A549 treated with ZK216348 at 1 μM for 4 hours (cell line): ENCODE results near the gene LZTS2. TPM values are rescaled to one million over a fixed set of nuclear protein-coding genes. Genes with fewer than 3 reads are reported as not detected.

Experiments used
- total RNA-seq: library from RNA; stranded (reverse); fragments of 200-300 nt; extraction: Qiagen RNA extraction; gene quantifications from 5 replicates; pipeline ENCODE4 v1.2.3, GENCODE V29; 2022; ENCODE audit warnings: low read depth

The LZTS2 gene, protein sequence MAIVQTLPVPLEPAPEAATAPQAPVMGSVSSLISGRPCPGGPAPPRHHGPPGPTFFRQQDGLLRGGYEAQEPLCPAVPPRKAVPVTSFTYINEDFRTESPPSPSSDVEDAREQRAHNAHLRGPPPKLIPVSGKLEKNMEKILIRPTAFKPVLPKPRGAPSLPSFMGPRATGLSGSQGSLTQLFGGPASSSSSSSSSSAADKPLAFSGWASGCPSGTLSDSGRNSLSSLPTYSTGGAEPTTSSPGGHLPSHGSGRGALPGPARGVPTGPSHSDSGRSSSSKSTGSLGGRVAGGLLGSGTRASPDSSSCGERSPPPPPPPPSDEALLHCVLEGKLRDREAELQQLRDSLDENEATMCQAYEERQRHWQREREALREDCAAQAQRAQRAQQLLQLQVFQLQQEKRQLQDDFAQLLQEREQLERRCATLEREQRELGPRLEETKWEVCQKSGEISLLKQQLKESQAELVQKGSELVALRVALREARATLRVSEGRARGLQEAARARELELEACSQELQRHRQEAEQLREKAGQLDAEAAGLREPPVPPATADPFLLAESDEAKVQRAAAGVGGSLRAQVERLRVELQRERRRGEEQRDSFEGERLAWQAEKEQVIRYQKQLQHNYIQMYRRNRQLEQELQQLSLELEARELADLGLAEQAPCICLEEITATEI
- 22.6 to 47.5 TPM (median 42.1 TPM) in 5 replicates for total RNA-seq

DNA sequence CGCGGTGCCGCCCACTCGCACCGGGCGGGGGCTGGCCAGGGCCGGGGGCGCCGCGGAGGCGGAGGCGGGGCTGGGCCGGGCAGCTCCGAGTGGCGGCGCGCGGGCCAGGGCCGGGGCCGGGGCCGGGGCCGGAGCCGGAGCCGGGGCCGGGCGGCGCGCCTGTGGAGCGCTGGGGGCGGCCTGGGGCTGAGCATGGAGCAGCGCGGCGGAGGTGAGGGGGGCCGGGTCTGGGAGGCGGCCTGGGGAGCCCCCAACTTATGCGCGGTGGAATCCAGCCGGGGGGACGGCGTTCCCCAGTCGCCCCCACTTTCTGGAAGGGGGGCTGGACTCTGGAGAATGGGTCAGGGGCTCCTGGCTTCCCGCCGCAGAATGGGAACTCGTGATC lies at the start of gene LZTS2:
Gene LZTS2 (plus strand): TSS at position 67 of the 385 bp plus-strand sequence. CDS start 2,731 bp downstream, outside the sequence.

DNA sequence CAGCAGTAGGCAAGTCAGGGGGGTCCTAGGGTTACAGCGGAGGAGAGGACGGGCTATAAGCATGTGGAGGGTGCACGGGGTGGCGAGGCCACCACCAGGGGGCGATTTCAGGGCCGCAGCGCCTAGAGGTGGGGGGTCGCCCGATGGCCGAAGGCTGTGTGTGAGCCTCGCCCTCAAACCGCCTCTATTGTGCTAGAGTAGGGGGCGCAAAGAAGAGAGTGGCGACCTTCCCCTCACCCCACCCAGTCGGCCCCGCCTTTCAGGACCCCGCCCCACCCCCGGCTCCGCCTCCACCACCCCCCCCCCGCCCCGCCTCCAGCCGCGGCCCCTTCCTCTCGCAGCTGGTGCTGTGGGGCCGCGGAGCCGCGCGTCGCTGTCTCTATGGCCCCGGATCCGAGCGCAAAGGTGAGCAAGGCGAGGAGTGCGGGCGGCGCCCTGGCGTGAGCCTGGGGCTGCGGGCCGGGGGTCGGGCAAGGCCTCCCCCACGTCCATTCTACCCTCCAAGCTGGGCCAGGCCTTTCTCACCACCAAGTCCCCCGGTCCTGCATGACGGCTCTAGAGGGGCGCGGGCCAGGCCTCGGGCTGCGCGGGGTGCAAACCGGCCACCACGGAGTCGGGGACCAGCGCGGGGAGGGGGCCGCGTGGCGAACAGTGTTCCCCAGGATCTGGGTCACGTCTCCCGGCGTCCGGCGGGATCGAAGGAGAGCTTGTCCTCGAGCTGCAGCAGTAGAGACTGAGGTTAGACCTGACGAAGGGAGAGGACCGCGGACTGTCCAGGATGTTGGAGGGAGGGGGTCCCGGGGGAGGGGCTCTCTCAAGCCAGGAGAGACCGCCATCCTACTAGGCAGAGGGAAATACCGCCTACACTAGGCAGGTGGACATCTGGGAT lies 30.2 kb upstream of the LZTS2 start, which contains the start of gene SEMA4G:
Gene SEMA4G (plus strand): TSS at position 318 of the 889 bp plus-strand sequence. CDS start 3,409 bp downstream, outside the sequence.

DNA sequence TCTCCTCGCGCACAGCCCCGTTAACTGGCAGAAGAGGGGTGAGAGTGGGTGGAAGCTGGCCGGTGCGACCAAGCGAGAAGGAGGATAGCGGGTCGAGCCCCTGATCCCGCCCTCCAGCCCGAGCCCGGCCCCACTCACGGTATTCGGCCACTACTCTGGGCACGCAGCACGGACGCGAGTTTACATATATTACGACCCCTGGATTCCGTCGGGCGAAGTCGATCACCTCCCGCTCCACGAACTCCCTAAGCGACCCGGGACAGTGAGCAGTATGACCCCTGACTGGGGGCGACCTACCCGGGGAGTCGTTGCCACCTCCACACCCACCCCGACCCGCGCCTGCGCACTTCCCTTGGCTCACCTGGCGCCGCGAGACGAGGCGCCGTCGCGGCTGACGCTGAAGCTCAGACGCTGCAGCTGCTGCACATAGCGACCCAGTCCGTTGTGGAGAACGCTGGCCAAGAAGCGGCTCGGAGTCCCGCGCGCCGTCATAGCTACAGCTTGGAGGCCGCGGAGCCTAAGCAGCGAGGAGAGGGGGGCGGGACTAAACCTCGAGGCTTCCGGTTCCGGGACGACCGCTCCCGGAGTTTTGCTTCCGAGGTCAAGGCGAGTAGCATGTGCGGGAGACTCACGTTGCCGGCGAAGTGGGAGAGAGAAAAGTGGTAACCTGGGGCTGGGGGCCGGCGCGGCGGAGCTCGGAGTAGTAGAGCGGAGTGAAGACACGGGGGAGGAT lies 12.5 kb upstream of the LZTS2 start, which contains the start of the genes MRPL43 and TWNK:
Gene MRPL43 (minus strand): TSS at position 546 of the 733 bp plus-strand sequence. CDS start 54 bp downstream, at position 492.
Gene TWNK (plus strand): TSS at position 592 of the 733 bp plus-strand sequence. CDS start 668 bp downstream, outside the sequence.

DNA sequence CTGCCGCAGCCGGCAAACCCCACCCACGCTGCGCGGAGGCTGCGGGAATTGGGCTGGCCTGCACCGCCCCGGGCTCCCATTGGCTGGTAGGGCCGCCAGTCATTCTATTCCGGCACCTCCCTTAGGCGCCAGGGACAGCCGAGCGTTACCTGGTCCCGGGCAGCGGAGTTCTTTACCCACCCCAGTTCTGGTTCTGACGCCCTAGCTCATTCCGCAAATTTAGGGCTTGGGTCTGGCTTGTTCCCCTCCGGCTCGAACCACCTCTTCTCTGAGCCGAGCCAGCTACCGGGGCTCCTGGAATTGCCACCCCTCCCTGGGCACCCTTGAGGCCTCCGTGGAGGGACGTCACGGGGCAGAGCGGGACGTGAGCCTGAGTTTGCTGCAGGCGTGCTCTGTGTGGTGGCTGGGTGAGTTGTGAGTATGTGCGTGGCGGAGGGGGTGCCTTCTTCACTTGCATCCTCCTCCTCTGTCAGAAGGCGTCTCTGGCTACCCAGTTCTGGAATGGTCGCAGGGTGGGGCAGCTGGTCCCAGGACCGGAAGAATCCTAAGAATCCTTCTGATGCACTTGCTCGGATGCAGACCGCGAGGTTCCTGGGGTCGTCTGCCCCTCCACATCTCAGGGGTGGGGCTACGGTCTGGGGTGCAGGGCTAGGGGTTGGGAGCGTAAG lies 31.7 kb downstream of the LZTS2 start, which contains the start of the genes PDZD7 and SFXN3:
Gene PDZD7 (minus strand): TSS at position 2 of the 668 bp plus-strand sequence. CDS start 910 bp downstream, outside the sequence.
Gene SFXN3 (plus strand): TSS at position 107 of the 668 bp plus-strand sequence. CDS start 3,461 bp downstream, outside the sequence.

Other genes with a start within 250 kb of the LZTS2 start
- 6.5 to 11.5 TPM (median 10.9 TPM) in 5 replicates for gene SLF2, start 86.8 kb upstream of the LZTS2 start, total RNA-seq
- 7.1 to 10.2 TPM (median 7.7 TPM) in 5 replicates for gene SEMA4G, start 30.3 kb upstream of the LZTS2 start, total RNA-seq
- 76.6 to 104 TPM (median 96.0 TPM) in 5 replicates for gene MRPL43, start 12.3 kb upstream of the LZTS2 start, total RNA-seq
- 34.0 to 46.7 TPM (median 38.1 TPM) in 5 replicates for gene TWNK, start 12.3 kb upstream of the LZTS2 start, total RNA-seq
- 0.44 to 1.2 TPM (median 0.79 TPM) in 5 replicates for gene PDZD7, start 31.3 kb downstream of the LZTS2 start, total RNA-seq
- gene SFXN3, start 31.4 kb downstream of the LZTS2 start, total RNA-seq = 41.7 to 54.8 TPM (median 49.5 TPM) in 5 replicates
- gene KAZALD1, start 62.2 kb downstream of the LZTS2 start, total RNA-seq = 2.3 to 3.9 TPM (median 3.6 TPM) in 5 replicates
- not detected in 5 replicates for gene TLX1, start 131.5 kb downstream of the LZTS2 start, total RNA-seq
- gene LBX1, start 229.7 kb downstream of the LZTS2 start, total RNA-seq = not detected in 5 replicates